ENCODE results near the gene WDR20.
A peak's percentile ranks its signal among the peaks of the same experiment; 100 is the strongest.

Gene WDR20

DNA sequence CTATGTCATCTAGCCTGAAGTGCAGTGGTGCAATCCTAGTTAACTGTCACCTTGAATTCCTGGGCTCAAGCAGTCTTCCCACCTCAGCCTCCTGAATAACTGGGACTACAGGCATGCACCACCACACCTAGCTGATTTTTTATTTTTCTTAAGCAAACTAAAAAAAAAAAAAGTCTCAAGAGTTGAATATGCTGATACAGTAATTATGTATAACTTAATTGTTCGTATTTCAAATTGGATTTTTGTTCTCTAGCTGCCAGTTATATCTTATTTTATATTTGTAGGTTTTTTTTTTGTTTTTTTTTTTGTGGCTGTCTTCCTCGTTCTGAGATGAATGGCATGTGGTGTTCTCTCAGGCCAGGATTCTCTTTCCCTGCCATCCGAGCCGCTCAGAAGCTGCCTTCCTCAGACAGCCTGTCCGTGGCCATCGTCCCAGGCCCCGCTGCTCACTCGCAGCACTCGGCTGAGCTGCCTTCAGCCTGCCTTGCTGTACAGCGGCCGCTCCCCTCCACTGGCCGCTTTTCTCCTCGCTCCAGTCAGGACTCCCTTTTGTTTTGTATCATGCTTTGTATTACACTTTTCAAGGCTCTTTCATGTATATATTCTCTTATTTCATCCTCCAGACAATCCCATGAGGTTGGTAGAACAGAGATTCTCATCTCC is 53.3 kb downstream of the WDR20 start:
- H3K9me3 Mint-ChIP-seq = no peaks in the 10 kb centered on the region
- H3K27ac Mint-ChIP-seq = no peak overlapping the region
- H3K4me1 Mint-ChIP-seq (ENCODE audit: low read depth) = peaks cover 58% of the 10 kb centered on the region
- H3K36me3 Mint-ChIP-seq (ENCODE audit: low read depth) = peaks cover 32% of the 10 kb centered on the region
- no peak overlapping the region for H3K4me3 Mint-ChIP-seq
- H3K27me3 Mint-ChIP-seq = no peaks in the 10 kb centered on the region

DNA sequence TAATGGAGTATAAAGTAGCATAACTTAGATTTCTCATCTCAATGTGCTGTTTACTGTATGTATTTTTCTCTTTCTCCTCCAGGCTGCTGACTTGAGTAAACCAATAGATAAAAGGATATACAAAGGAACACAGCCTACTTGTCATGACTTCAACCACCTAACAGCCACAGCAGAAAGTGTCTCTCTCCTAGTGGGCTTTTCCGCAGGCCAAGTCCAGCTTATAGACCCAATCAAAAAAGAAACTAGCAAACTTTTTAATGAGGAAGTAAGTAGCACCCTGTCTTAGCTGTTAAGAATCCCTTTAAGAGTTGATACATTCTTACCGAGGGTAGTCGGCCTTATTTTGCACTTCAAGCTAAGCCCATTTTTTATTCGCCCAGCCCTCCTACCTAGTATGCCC is 55.2 kb downstream of the WDR20 start:
- Mint-ChIP-seq H3K27ac (no peak overlapping the region), H3K36me3 (ENCODE audit: low read depth) (peaks cover 48% of the 10 kb centered on the region), H3K27me3 (no peaks in the 10 kb centered on the region), H3K9me3 (no peaks in the 10 kb centered on the region), H3K4me3 (no peak overlapping the region), H3K4me1 (ENCODE audit: low read depth) (peaks cover 73% of the 10 kb centered on the region)

DNA sequence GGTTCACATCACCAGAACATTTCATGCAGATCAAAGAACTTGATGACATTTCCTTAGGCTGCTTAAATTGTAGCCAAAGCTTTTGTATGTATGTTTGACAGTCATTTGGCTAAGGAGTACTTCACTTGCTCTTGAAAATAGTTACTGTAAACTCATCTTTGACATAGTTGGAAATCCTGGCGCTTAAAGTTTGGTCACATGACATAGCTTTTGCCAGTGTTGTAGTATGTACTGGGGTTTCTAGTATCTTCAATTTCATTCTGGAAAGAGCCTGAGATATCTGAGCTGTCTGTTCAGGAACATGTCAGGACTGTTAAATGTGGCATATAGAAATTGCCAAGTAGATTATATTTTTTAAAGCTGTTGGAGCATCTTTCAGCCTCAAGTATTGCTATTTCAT is 55.7 kb downstream of the WDR20 start:
- Mint-ChIP-seq H3K4me3 (no peak overlapping the region), H3K9me3 (no peaks in the 10 kb centered on the region), H3K36me3 (ENCODE audit: low read depth) (peaks cover 53% of the 10 kb centered on the region), H3K4me1 (ENCODE audit: low read depth) (peaks cover 75% of the 10 kb centered on the region), H3K27me3 (no peaks in the 10 kb centered on the region), H3K27ac (no peak overlapping the region)

DNA sequence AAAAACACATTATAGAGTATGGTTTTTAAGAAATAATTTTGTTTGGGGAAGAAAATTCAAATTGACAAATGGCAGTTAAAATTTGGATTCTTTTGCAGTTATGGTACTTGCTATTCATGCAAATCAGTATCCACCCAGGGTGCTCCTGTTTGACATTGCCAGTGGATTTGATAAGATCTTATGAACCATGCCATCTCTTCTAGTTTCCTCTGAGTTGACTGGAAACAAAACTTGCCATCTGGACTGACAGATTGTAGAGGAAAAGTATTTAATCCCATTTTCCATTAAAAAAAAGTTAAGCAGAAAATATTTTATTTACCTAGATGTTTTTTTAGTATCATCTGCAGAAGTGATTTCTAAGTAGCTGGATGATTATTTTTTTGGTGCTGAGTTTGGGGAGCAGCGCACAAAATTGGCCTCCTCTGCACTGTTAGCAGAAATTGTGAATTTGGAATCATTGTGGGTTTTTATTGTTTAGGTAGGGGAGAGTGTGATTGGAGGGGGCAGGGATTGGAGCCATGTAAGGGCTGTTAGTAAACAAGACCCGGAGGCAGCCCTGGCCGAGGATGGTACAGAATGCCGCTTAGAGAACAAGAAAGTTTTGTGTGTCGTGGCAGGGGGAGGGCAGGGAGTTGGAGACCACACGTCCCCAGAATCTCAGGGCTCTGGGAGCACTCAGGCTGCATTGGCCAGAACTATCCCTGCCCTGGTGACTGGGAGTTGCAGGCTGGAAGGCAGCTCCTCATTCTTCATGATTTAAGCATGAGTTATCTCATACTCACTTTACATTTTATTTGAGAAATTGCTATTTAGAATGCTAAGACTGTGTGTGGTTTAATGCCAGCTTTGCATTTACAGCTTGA is 56.6 kb downstream of the WDR20 start:
- Mint-ChIP-seq H3K4me3 (no peak overlapping the region), H3K4me1 (ENCODE audit: low read depth) (peaks cover 77% of the 10 kb centered on the region), H3K27me3 (no peaks in the 10 kb centered on the region), H3K36me3 (ENCODE audit: low read depth) (peaks cover 53% of the 10 kb centered on the region), H3K27ac (peak overlapping the region; percentile 77), H3K9me3 (no peaks in the 10 kb centered on the region)

DNA sequence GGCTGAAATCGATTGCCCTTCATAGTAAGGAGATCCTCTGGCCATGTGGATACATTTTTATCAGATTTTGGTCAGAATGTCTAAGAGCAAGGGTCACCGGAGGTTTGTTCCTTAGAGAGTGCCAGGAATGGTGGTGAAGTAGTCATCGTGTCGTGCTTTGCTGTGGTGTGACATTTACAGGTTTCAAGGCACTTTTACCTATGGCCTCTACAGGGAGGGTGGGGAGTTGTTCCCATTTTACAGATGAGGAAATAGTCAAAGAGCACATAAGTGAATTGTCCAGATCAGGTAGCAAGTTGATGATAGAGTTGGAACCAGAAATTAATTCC is 57.2 kb downstream of the WDR20 start:
- H3K27ac Mint-ChIP-seq = peak overlapping the region; percentile 77
- H3K4me1 Mint-ChIP-seq (ENCODE audit: low read depth) = peaks cover 80% of the 10 kb centered on the region
- H3K36me3 Mint-ChIP-seq (ENCODE audit: low read depth) = peaks cover 53% of the 10 kb centered on the region
- peak overlapping the region; percentile 32 for H3K4me3 Mint-ChIP-seq
- no peaks in the 10 kb centered on the region for H3K27me3 Mint-ChIP-seq
- H3K9me3 Mint-ChIP-seq = no peaks in the 10 kb centered on the region

DNA sequence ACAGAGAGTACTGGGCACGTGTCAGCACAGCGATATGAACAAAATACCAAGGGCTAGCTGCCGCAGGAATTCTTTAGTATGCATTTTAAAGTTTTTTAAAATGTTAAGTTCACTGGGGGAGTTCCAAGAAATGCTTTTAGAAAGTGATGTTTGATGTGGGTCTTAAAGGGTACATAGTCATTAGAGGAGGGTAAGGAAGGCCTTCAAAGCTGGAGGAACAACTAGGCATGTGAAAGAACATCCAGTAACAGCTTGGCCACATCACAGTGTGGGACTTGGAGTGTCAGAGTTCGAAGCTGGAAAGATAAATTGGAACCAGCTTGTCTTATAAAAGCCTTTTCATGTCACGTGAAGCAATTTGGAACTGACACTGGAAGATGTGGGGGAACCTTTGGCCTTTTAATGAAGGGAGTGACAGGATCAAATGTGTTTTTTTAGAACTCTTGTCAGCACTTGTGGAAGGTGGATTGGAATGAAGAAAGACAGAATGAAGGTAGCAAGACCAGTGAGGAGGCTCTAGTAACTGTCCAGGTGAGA is 57.7 kb downstream of the WDR20 start:
- Mint-ChIP-seq H3K36me3 (ENCODE audit: low read depth) (peaks cover 53% of the 10 kb centered on the region), H3K4me1 (ENCODE audit: low read depth) (peaks cover 84% of the 10 kb centered on the region), H3K9me3 (no peaks in the 10 kb centered on the region), H3K27me3 (no peaks in the 10 kb centered on the region), H3K4me3 (peak overlapping the region; percentile 32), H3K27ac (peak overlapping the region; percentile 77)

DNA sequence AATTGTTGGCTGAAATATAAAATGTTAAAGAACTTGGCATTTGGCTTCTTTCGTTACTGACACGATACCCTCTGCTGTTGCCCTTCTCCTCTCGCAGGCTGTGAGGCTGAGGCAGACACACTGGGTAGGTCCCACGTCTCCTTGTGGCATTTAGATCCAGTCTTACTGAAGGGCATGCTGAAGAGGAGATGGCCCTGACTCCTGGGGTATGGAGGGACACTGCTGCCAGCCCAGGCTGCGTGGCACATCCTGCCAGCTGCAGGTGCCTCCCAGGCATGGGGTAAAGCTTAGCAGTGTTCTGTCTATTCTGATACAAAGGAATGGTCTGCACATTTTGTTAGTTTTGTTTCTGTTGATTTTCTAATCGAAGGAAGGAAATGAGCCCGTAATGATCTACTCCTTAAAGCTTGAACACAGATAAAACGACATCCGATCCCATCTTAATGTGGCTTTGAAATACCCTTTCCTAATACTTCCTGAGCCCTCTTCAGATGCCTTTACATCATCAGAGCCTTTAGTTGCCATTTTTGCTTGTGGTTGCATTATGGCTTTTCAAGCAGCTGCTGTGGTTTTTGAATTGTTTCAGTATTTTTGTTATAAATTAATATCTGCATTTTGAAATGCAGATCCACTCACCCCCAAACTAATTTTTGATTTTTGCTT is 61.1 kb downstream of the WDR20 start:
- H3K4me1 Mint-ChIP-seq (ENCODE audit: low read depth) = peaks cover 70% of the 10 kb centered on the region
- H3K27me3 Mint-ChIP-seq = no peaks in the 10 kb centered on the region
- peak overlapping the region; percentile 5 for H3K4me3 Mint-ChIP-seq
- H3K27ac Mint-ChIP-seq = peak overlapping the region; percentile 40
- no peaks in the 10 kb centered on the region for H3K9me3 Mint-ChIP-seq
- H3K36me3 Mint-ChIP-seq (ENCODE audit: low read depth) = peaks cover 50% of the 10 kb centered on the region

DNA sequence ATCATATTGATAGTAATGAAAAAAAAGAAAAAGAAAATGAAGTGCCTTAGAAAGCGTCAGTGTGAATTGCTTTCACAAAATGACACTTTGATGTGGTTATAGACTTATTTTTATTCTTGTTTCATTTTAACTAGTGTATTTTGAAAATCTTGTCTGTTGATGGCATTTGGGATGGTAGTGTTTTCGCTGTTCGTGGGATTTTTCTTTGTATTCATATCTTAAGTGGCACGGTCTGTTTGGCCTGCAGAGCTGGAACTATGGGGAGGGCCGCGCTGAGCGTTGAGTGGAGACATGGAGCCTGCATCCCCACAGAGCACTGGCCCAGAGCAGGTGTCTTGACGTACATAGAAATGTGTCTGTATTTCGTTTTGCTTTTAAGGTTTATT is 61.6 kb downstream of the WDR20 start:
- peaks cover 45% of the 10 kb centered on the region for H3K36me3 Mint-ChIP-seq (ENCODE audit: low read depth)
- H3K27ac Mint-ChIP-seq = peak overlapping the region; percentile 40
- H3K9me3 Mint-ChIP-seq = no peaks in the 10 kb centered on the region
- H3K4me3 Mint-ChIP-seq = peak overlapping the region; percentile 5
- H3K4me1 Mint-ChIP-seq (ENCODE audit: low read depth) = peaks cover 65% of the 10 kb centered on the region
- no peaks in the 10 kb centered on the region for H3K27me3 Mint-ChIP-seq

DNA sequence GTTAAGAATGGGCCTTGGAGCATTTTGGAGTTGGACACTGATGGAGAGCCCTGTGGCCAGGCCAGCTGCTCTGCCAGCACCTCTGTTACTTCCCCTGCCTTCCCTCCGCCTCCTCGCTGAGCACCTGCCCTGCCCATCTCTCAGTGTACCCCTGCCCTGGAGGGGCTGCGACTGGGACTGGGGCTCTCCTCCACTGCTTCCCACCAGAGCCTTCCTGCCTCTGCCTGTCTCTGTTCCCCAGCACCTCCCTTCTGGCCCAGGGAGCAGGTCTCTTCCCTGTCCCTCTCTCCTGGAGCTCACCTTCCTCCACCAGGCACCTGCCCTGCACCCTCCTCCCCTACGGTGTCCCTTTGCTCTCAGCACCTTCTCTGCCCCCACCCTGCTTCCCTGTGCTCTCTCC is 62.1 kb downstream of the WDR20 start:
- Mint-ChIP-seq H3K4me3 (no peak overlapping the region), H3K36me3 (ENCODE audit: low read depth) (peaks cover 41% of the 10 kb centered on the region), H3K4me1 (ENCODE audit: low read depth) (peaks cover 60% of the 10 kb centered on the region), H3K27ac (peak overlapping the region; percentile 40), H3K27me3 (no peaks in the 10 kb centered on the region), H3K9me3 (no peaks in the 10 kb centered on the region)

DNA sequence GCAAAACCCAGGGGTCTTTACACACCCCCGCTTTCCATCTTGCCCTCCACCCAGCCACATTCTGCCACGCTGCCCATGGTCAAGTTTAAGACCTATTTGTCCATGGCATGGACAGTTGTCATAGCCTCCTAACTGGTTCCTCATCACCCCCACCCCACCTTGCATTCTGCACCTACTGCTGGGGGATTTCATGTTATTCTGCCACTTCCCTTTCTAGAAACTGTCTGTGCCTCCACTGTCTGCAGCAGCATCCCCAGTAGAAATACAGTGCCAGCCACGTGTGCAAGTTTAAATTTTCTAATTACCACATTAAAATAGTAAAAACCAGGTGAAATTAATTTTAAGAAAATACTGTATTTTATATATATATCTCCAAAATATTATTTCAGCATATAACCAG is 63.2 kb downstream of the WDR20 start:
- Mint-ChIP-seq H3K4me3 (no peak overlapping the region), H3K9me3 (no peaks in the 10 kb centered on the region), H3K4me1 (ENCODE audit: low read depth) (peaks cover 49% of the 10 kb centered on the region), H3K36me3 (ENCODE audit: low read depth) (peaks cover 38% of the 10 kb centered on the region), H3K27ac (no peak overlapping the region), H3K27me3 (no peaks in the 10 kb centered on the region)

DNA sequence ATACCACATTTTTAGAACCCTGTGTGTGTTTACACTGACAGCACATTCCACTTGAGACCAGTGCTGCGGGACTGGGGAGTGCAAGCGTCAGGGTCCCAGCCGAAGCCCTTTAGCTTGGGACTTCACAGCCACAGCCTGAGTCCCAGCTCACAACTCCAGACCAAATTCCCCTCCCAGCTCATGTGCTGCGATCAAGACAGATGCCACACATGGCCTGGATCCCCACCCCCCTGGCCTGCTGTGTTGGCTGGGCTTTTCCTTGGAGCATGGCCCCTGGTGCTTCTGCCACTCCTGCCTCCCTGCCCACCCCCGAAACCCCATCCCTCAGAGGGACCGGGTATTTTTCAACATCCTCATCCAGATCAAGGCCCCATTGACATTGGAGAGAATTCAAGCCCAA is 63.7 kb downstream of the WDR20 start:
- Mint-ChIP-seq H3K4me3 (no peak overlapping the region), H3K27me3 (no peaks in the 10 kb centered on the region), H3K27ac (peak overlapping the region; percentile 31), H3K9me3 (no peaks in the 10 kb centered on the region), H3K36me3 (ENCODE audit: low read depth) (peaks cover 37% of the 10 kb centered on the region), H3K4me1 (ENCODE audit: low read depth) (peaks cover 48% of the 10 kb centered on the region)

DNA sequence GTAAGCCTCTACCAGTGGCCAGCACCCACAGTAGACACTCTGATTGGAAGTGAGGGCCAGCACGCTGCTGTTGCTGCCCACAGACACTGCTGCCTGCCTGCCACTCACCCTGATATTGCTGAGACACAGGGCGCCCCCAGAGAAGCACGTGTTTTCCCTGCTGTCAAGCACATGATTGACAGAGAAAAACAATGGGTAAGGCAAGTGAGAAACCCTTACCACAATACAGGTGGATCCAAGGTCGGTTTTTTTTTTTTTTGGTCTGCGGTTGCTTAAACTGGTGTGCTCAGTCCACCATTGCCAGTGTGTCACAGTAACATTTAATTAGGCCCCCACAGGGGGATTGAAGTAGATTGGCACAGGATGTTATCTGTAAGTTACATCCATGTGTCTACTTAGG is 65.9 kb downstream of the WDR20 start:
- H3K36me3 Mint-ChIP-seq (ENCODE audit: low read depth) = peaks cover 31% of the 10 kb centered on the region
- no peaks in the 10 kb centered on the region for H3K27me3 Mint-ChIP-seq
- H3K4me3 Mint-ChIP-seq = no peak overlapping the region
- peaks cover 26% of the 10 kb centered on the region for H3K4me1 Mint-ChIP-seq (ENCODE audit: low read depth)
- no peak overlapping the region for H3K27ac Mint-ChIP-seq
- H3K9me3 Mint-ChIP-seq = no peaks in the 10 kb centered on the region

DNA sequence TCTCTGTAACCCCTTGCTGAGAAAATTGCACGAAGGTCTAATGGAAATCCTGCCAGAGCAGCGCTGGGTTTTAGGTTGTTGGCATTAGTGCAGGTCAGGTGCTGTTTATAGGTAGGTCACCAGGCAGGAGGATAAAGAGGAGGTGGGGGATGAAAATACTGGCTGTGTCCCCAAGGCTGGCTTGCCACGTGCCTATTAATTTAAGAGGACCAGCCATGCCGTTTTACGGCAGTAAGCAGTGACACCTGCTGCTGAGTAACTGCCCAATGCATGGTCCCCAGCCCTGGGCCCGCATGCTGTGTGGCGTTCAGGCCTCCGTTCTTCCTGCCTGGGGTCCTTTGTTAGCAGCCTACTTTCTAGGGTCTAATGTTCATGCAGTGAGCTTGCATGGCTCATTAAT is 67.2 kb downstream of the WDR20 start:
- H3K27ac Mint-ChIP-seq = no peak overlapping the region
- H3K9me3 Mint-ChIP-seq = no peaks in the 10 kb centered on the region
- H3K36me3 Mint-ChIP-seq (ENCODE audit: low read depth) = peaks cover 36% of the 10 kb centered on the region
- no peaks in the 10 kb centered on the region for H3K27me3 Mint-ChIP-seq
- peaks cover 12% of the 10 kb centered on the region for H3K4me1 Mint-ChIP-seq (ENCODE audit: low read depth)
- no peak overlapping the region for H3K4me3 Mint-ChIP-seq

DNA sequence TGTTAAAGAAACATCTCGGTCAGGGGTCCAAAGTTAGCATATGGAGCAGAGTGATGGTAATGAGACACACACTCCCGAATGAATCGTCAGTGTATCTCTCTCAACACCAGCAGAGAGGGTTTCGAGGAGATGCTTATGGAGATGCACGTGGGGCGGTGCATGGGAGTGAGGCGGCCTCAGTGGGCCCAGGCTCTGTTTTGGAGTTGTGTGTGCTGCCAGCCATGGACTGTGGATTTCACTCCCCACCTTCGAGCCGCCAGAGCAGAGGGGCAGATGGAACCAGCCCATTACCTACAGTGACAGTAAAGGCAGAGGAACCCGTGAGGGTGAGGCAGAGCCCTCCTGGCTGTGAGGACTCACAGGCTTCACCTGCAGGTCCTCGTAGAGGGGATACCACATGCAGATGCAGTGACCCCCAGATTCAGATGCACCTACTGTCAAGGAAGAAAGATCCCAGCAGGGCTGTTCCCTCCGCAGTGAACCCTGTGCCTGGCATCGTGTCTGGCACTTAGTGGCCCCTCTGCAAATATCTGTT is 68.2 kb downstream of the WDR20 start:
- H3K27ac Mint-ChIP-seq = no peak overlapping the region
- H3K4me1 Mint-ChIP-seq (ENCODE audit: low read depth) = peaks cover 8% of the 10 kb centered on the region
- H3K4me3 Mint-ChIP-seq = no peak overlapping the region
- H3K27me3 Mint-ChIP-seq = no peaks in the 10 kb centered on the region
- no peaks in the 10 kb centered on the region for H3K9me3 Mint-ChIP-seq
- peaks cover 36% of the 10 kb centered on the region for H3K36me3 Mint-ChIP-seq (ENCODE audit: low read depth)

DNA sequence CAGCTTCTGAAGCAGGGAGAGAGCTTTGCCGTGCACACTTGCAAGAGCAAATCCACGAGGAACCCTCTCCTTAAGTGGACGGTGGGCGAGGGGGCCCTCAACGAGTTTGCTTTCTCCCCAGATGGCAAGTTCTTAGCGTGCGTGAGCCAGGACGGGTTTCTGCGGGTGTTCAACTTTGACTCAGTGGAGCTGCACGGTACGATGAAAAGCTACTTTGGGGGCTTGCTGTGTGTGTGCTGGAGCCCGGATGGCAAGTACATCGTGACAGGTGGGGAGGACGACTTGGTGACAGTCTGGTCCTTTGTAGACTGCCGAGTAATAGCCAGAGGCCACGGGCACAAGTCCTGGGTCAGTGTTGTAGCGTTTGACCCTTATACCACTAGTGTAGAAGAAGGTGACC is 69.0 kb downstream of the WDR20 start:
- no peaks in the 10 kb centered on the region for H3K9me3 Mint-ChIP-seq
- H3K36me3 Mint-ChIP-seq (ENCODE audit: low read depth) = peaks cover 36% of the 10 kb centered on the region
- H3K27ac Mint-ChIP-seq = no peak overlapping the region
- no peaks in the 10 kb centered on the region for H3K27me3 Mint-ChIP-seq
- no peak overlapping the region for H3K4me3 Mint-ChIP-seq
- H3K4me1 Mint-ChIP-seq (ENCODE audit: low read depth) = peaks cover 8% of the 10 kb centered on the region

Data from stimulated activated naive CD8-positive, alpha-beta T cell treated with anti-CD3 and anti-CD28 coated beads, Interleukin-15, Interleukin-2, amounts not matched to agents 100 ng/mL and 50 ng/mL, for 24 hours (primary cell).